HEK293 (cell line): ENCODE results near the gene GP1BB.

Source experiments
- ATF2 ChIP-seq: fragments of 450-650 bp; formaldehyde crosslinking; IDR thresholded peaks from 2 replicates; pipeline ENCODE4 v1.5.1; 2016; ENCODE audit warnings: missing biosample characterization, missing genetic modification characterization, low read depth
- BCL11A ChIP-seq: fragments of 450-650 bp; formaldehyde crosslinking; IDR thresholded peaks from 2 replicates; pipeline ENCODE4 v1.5.1; 2016; ENCODE audit warnings: low read depth, missing biosample characterization, missing genetic modification characterization
- INSM2 ChIP-seq: fragments of 450-650 bp; formaldehyde crosslinking; IDR thresholded peaks from 2 replicates; pipeline ENCODE4 v1.5.1; 2016; ENCODE audit warnings: missing biosample characterization, missing genetic modification characterization
- MZF1 ChIP-seq: fragments of 450-650 bp; formaldehyde crosslinking; IDR thresholded peaks from 2 replicates; pipeline ENCODE4 v1.5.1; 2017; ENCODE audit warnings: missing biosample characterization, missing genetic modification characterization, borderline replicate concordance
- OSR2 ChIP-seq: fragments of 450-650 bp; formaldehyde crosslinking; IDR thresholded peaks from 2 replicates; pipeline ENCODE4 v1.5.1; 2016; ENCODE audit warnings: missing biosample characterization, missing genetic modification characterization
- PRDM1 ChIP-seq: fragments of 450-650 bp; formaldehyde crosslinking; IDR thresholded peaks from 2 replicates; pipeline ENCODE4; 2016; ENCODE audit warnings: missing biosample characterization, missing genetic modification characterization
- REST ChIP-seq: fragments of 450-650 bp; formaldehyde crosslinking; IDR thresholded peaks from 2 replicates; pipeline ENCODE4 v1.5.1; 2016; ENCODE audit warnings: missing biosample characterization, missing genetic modification characterization
- SP2 ChIP-seq: fragments of 450-650 bp; formaldehyde crosslinking; IDR thresholded peaks from 2 replicates; pipeline ENCODE4 v1.5.1; 2016; ENCODE audit warnings: missing biosample characterization, missing genetic modification characterization
- SP3 ChIP-seq: fragments of 450-650 bp; formaldehyde crosslinking; IDR thresholded peaks from 2 replicates; pipeline ENCODE4 v1.5.1; 2016; ENCODE audit warnings: missing biosample characterization, missing genetic modification characterization
- WT1 ChIP-seq: fragments of 450-650 bp; formaldehyde crosslinking; IDR thresholded peaks from 2 replicates; pipeline ENCODE4 v1.5.1; 2016; ENCODE audit warnings: missing biosample characterization, missing genetic modification characterization
- ZBTB8A ChIP-seq: fragments of 450-650 bp; formaldehyde crosslinking; IDR thresholded peaks from 2 replicates; pipeline ENCODE4 v1.5.1; 2016; ENCODE audit warnings: missing biosample characterization, missing genetic modification characterization
- ZNF10 ChIP-seq: fragments of 450-650 bp; formaldehyde crosslinking; IDR thresholded peaks from 2 replicates; pipeline ENCODE4 v1.5.1; 2017; ENCODE audit warnings: missing biosample characterization, missing genetic modification characterization
- ZNF114 ChIP-seq: fragments of 450-650 bp; formaldehyde crosslinking; IDR thresholded peaks from 2 replicates; pipeline ENCODE4 v1.5.0; 2017; ENCODE audit warnings: missing biosample characterization, missing genetic modification characterization
- ZNF133 ChIP-seq: fragments of 450-650 bp; formaldehyde crosslinking; IDR thresholded peaks from 2 replicates; pipeline ENCODE4 v1.5.1; 2016; ENCODE audit warnings: missing biosample characterization, missing genetic modification characterization
- ZNF155 ChIP-seq: fragments of 450-650 bp; formaldehyde crosslinking; IDR thresholded peaks from 2 replicates; pipeline ENCODE4 v1.5.1; 2016; ENCODE audit warnings: missing biosample characterization, missing genetic modification characterization
- ZNF362 ChIP-seq: fragments of 450-650 bp; formaldehyde crosslinking; IDR thresholded peaks from 2 replicates; pipeline ENCODE4 v1.5.1; 2016; ENCODE audit warnings: missing biosample characterization, missing genetic modification characterization
- ZNF513 ChIP-seq: fragments of 450-650 bp; IDR thresholded peaks from 2 replicates; pipeline ENCODE4 v1.5.1; 2018; ENCODE audit warnings: missing biosample characterization, missing genetic modification characterization
- ZNF514 ChIP-seq: fragments of 450-650 bp; formaldehyde crosslinking; IDR thresholded peaks from 2 replicates; pipeline ENCODE4 v1.5.1; 2016; ENCODE audit warnings: missing biosample characterization, missing genetic modification characterization
- ZNF530 ChIP-seq: fragments of 450-650 bp; formaldehyde crosslinking; IDR thresholded peaks from 2 replicates; pipeline ENCODE4 v1.5.1; 2016; ENCODE audit warnings: low read depth, missing biosample characterization, missing genetic modification characterization
- ZNF548 ChIP-seq: fragments of 450-650 bp; formaldehyde crosslinking; IDR thresholded peaks from 2 replicates; pipeline ENCODE4 v1.5.1; 2016; ENCODE audit warnings: missing biosample characterization, missing genetic modification characterization
- ZNF549 ChIP-seq: fragments of 450-650 bp; IDR thresholded peaks from 2 replicates; pipeline ENCODE4 v1.5.1; 2018; ENCODE audit warnings: missing biosample characterization, missing genetic modification characterization, mild to moderate bottlenecking, inconsistent platforms, moderate library complexity
- ZNF558 ChIP-seq: fragments of 450-650 bp; formaldehyde crosslinking; IDR thresholded peaks from 2 replicates; pipeline ENCODE4 v1.5.1; 2016; ENCODE audit warnings: missing biosample characterization, missing genetic modification characterization
- ZNF561 ChIP-seq: fragments of 450-650 bp; IDR thresholded peaks from 2 replicates; pipeline ENCODE4 v1.5.1; 2018; ENCODE audit warnings: missing biosample characterization, missing genetic modification characterization, borderline replicate concordance
- ZNF596 ChIP-seq: fragments of 450-650 bp; IDR thresholded peaks from 2 replicates; pipeline ENCODE4 v1.5.0; 2018; ENCODE audit warnings: missing biosample characterization, mild to moderate bottlenecking, missing genetic modification characterization, moderate library complexity
- ZNF621 ChIP-seq: fragments of 450-650 bp; formaldehyde crosslinking; IDR thresholded peaks from 2 replicates; pipeline ENCODE4 v1.5.1; 2017; ENCODE audit warnings: missing biosample characterization, missing genetic modification characterization
- ZNF623 ChIP-seq: fragments of 450-650 bp; formaldehyde crosslinking; IDR thresholded peaks from 2 replicates; pipeline ENCODE4 v1.5.1; 2016; ENCODE audit warnings: missing biosample characterization, missing genetic modification characterization
- ZNF626 ChIP-seq: fragments of 450-650 bp; sonication (Bioruptor Pico); formaldehyde crosslinking; IDR thresholded peaks from 2 replicates; pipeline ENCODE4 v1.5.1; 2018; ENCODE audit warnings: missing biosample characterization, missing genetic modification characterization, inconsistent platforms
- ZNF658 ChIP-seq: fragments of 450-650 bp; formaldehyde crosslinking; IDR thresholded peaks from 2 replicates; pipeline ENCODE4; 2016; ENCODE audit warnings: missing biosample characterization, missing genetic modification characterization
- ZNF670 ChIP-seq: fragments of 450-650 bp; formaldehyde crosslinking; IDR thresholded peaks from 2 replicates; pipeline ENCODE4 v1.5.1; 2016; ENCODE audit warnings: missing biosample characterization, missing genetic modification characterization, low read depth
- ZNF704 ChIP-seq: fragments of 450-650 bp; formaldehyde crosslinking; IDR thresholded peaks from 2 replicates; pipeline ENCODE4 v1.5.1; 2016; ENCODE audit warnings: missing biosample characterization, missing genetic modification characterization
- ZNF792 ChIP-seq: fragments of 450-650 bp; formaldehyde crosslinking; IDR thresholded peaks from 2 replicates; pipeline ENCODE4 v1.5.1; 2016; ENCODE audit warnings: missing biosample characterization, missing genetic modification characterization

Gene GP1BB

GRCh38 chr22:19760058-19760950 is 37.0 kb downstream of the GP1BB start, which contains the start of gene TBX1 (continued):
- TF ChIP-seq INSM2 (no peak), ZNF670 (tag by site-specific recombination) (no peak), ZNF621 (tag by site-specific recombination) (no peak), BCL11A (tag by site-specific recombination) (no peak), ZNF623 (tag by site-specific recombination) (no peak), ZNF513 (tag by site-specific recombination) (no peak), ZNF530 (tag by site-specific recombination) (no peak), ZNF514 (tag by site-specific recombination) (no peak), ZBTB8A (tag by site-specific recombination) (peak; percentile 43; the same call in 1 of the 2 replicates), SP2 (no peak), ZNF704 (tag by site-specific recombination) (no peak), ZNF10 (tag by site-specific recombination) (no peak), SP3 (tag by site-specific recombination) (no peak), ZNF155 (tag by site-specific recombination) (no peak), ZNF548 (tag by site-specific recombination) (no peak), ZNF558 (no peak), ZNF596 (tag by site-specific recombination) (no peak), REST (tag by site-specific recombination) (no peak), OSR2 (tag by site-specific recombination) (no peak), ATF2 (tag by site-specific recombination) (no peak), WT1 (tag by site-specific recombination) (no peak), ZNF114 (tag by site-specific recombination) (no peak), ZNF549 (tag by site-specific recombination) (no peak), ZNF362 (tag by site-specific recombination) (0 out of 2 replicates have a peak, but pooled peaks have one; percentile 71), ZNF133 (tag by site-specific recombination) (no peak), ZNF792 (tag by site-specific recombination) (no peak), ZNF561 (no peak), ZNF626 (tag by site-specific recombination) (no peak), PRDM1 (peak; percentile 100), ZNF658 (tag by site-specific recombination) (no peak), MZF1 (tag by site-specific recombination) (no peak)
